ENCODE results near the gene UBQLN4. TPM values are rescaled to one million over a fixed set of nuclear protein-coding genes. Genes with fewer than 3 reads are reported as not detected.

Gene UBQLN4
- total and polyA plus RNA-seq, 9 of the 15 experiments (the other 6 are each of a cell fraction or from before 2014, with no cell fraction given): 13.5 to 65.5 (median 37.0) TPM

GRCh38 chr1:156081180-156081916, 27.8 kb upstream of the UBQLN4 start (continued):
- peak; percentile 73 to 74 for TF ChIP-seq MNT (conservative IDR thresholded peaks at IDR 0.05)
- TF ChIP-seq EP400 (IDR thresholded peaks at IDR 0.05): peak; percentile 40; the same call in 1 of the 2 replicates
- TF ChIP-seq SMAD4 (CRISPR knock-in tag; conservative IDR thresholded peaks at IDR 0.05): 0 out of 2 replicates have a peak, but pooled peaks have one; percentile 31
- peak; percentile 69 for TF ChIP-seq L3MBTL2 (IDR thresholded peaks at IDR 0.05)
- 0 out of 2 replicates have a peak, but pooled peaks have one; percentile 11 for TF ChIP-seq CHD2 (IDR thresholded peaks at IDR 0.05; ENCODE audit: low read depth, low read length)
- TF ChIP-seq NR1H2 (CRISPR knock-in tag; IDR thresholded peaks at IDR 0.05): 0 out of 2 replicates have a peak, but pooled peaks have one; percentile 27
- 0 out of 2 replicates have a peak, but pooled peaks have one; percentile 18 for TF ChIP-seq POLR2G (IDR thresholded peaks at IDR 0.05; ENCODE audit: low read depth, low read length)
- TF ChIP-seq CXXC5 (CRISPR knock-in tag; IDR thresholded peaks at IDR 0.05): peak; percentile 24; the same call in 1 of the 2 replicates
- TF ChIP-seq, protein P1, sequence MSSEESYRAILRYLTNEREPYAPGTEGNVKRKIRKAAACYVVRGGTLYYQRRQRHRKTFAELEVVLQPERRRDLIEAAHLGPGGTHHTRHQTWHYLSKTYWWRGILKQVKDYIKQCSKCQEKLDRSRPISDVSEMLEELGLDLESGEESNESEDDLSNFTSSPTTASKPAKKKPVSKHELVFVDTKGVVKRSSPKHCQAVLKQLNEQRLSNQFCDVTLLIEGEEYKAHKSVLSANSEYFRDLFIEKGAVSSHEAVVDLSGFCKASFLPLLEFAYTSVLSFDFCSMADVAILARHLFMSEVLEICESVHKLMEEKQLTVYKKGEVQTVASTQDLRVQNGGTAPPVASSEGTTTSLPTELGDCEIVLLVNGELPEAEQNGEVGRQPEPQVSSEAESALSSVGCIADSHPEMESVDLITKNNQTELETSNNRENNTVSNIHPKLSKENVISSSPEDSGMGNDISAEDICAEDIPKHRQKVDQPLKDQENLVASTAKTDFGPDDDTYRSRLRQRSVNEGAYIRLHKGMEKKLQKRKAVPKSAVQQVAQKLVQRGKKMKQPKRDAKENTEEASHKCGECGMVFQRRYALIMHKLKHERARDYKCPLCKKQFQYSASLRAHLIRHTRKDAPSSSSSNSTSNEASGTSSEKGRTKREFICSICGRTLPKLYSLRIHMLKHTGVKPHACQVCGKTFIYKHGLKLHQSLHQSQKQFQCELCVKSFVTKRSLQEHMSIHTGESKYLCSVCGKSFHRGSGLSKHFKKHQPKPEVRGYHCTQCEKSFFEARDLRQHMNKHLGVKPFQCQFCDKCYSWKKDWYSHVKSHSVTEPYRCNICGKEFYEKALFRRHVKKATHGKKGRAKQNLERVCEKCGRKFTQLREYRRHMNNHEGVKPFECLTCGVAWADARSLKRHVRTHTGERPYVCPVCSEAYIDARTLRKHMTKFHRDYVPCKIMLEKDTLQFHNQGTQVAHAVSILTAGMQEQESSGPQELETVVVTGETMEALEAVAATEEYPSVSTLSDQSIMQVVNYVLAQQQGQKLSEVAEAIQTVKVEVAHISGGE (CRISPR knock-in tag; IDR thresholded peaks at IDR 0.05): peak in 1 of 3 experiments; percentile 29; a peak in 2 of 6 replicates
- no peak for TF ChIP-seq IRF9 (tag; IDR thresholded peaks at IDR 0.05)
- no peak for TF ChIP-seq CHD4 (IDR thresholded peaks at IDR 0.05; ENCODE audit: insufficient read depth, insufficient replicate concordance, low read depth, low read length, poor library complexity, severe bottlenecking)
- TF ChIP-seq EGR1 (conservative IDR thresholded peaks at IDR 0.05): peak; percentile 6; the same call in 1 of the 2 replicates
- TF ChIP-seq ZNF12 (CRISPR knock-in tag; IDR thresholded peaks at IDR 0.05): 0 out of 2 replicates have a peak, but pooled peaks have one; percentile 52
- TF ChIP-seq, protein P2, sequence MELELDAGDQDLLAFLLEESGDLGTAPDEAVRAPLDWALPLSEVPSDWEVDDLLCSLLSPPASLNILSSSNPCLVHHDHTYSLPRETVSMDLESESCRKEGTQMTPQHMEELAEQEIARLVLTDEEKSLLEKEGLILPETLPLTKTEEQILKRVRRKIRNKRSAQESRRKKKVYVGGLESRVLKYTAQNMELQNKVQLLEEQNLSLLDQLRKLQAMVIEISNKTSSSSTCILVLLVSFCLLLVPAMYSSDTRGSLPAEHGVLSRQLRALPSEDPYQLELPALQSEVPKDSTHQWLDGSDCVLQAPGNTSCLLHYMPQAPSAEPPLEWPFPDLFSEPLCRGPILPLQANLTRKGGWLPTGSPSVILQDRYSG (tag; conservative IDR thresholded peaks at IDR 0.05; ENCODE audit: low read depth): no peak
- no peak for TF ChIP-seq ZNF384 (IDR thresholded peaks at IDR 0.05; ENCODE audit: low read depth, low read length)
- TF ChIP-seq ZBTB7A (IDR thresholded peaks at IDR 0.05; ENCODE audit: borderline replicate concordance, control insufficient read depth, low read depth, low read length): peak; percentile 81; the same call in 1 of the 2 replicates
- TF ChIP-seq HDAC1 (IDR thresholded peaks at IDR 0.05): no peak
- TF ChIP-seq HOXB6 (CRISPR knock-in tag; IDR thresholded peaks at IDR 0.05; ENCODE audit: borderline replicate concordance): no peak
- TF ChIP-seq ZFP36 (IDR thresholded peaks at IDR 0.05; ENCODE audit: low read depth, low read length, partially characterized antibody): peak; percentile 58
